ENCODE results near the gene FGF4. TPM values are rescaled to one million over a fixed set of nuclear protein-coding genes. Genes with fewer than 3 reads are reported as not detected.

Gene FGF4
- total RNA-seq, 1 experiment from 2014 or later: not detected

- ChIA-PET POLR2A (ENCODE audit: low non-redundant PET) (no interaction called here), CTCF (no interaction called here)
- Histone ChIP-seq H3K27ac (ENCODE audit: low read depth, low read length, poor library complexity, severe bottlenecking) (no peak overlapping the region), H3K4me1 (ENCODE audit: insufficient read depth, low read length, poor library complexity, severe bottlenecking) (no peaks in the 10 kb centered on the region), H3K9me3 (ENCODE audit: low read depth, low read length, poor library complexity, severe bottlenecking) (no peaks in the 10 kb centered on the region), H3K4me3 (ENCODE audit: low read depth, low read length, poor library complexity, severe bottlenecking) (no peak overlapping the region), H3K27me3 (replicated peaks; ENCODE audit: insufficient read depth, low read depth, low read length, poor library complexity) (no peaks in the 10 kb centered on the region), H3K36me3 (ENCODE audit: insufficient read depth, low read length, poor library complexity, severe bottlenecking) (no peaks in the 10 kb centered on the region)
- no peak for DNase-seq (ENCODE audit: low spot score)
- TF ChIP-seq CTCF (conservative IDR thresholded peaks at IDR 0.05; ENCODE audit: low read depth, low read length): no peak
- TF ChIP-seq EZH2 (IDR thresholded peaks at IDR 0.05; ENCODE audit: borderline replicate concordance, low read depth, low read length, poor library complexity, severe bottlenecking): no peak
- BruUV-seq (replicated peaks): no TSS peak
- intact Hi-C loops (cut with micrococcal nuclease; ENCODE audit: unreplicated experiment): no loop called here
These were observed 24.0 kb upstream of the FGF4 start for GRCh38 chr11:69799097-69799496.

- Histone ChIP-seq H3K27ac (ENCODE audit: low read depth, low read length, poor library complexity, severe bottlenecking) (no peak overlapping the region), H3K36me3 (ENCODE audit: insufficient read depth, low read length, poor library complexity, severe bottlenecking) (no peaks in the 10 kb centered on the region), H3K9me3 (ENCODE audit: low read depth, low read length, poor library complexity, severe bottlenecking) (no peaks in the 10 kb centered on the region), H3K4me3 (ENCODE audit: low read depth, low read length, poor library complexity, severe bottlenecking) (no peak overlapping the region), H3K27me3 (replicated peaks; ENCODE audit: insufficient read depth, low read depth, low read length, poor library complexity) (no peaks in the 10 kb centered on the region), H3K4me1 (ENCODE audit: insufficient read depth, low read length, poor library complexity, severe bottlenecking) (no peaks in the 10 kb centered on the region)
- intact Hi-C loops (cut with micrococcal nuclease; ENCODE audit: unreplicated experiment): no loop called here
- no peak for DNase-seq (ENCODE audit: low spot score)
- ChIA-PET POLR2A (ENCODE audit: low non-redundant PET) (no interaction called here), CTCF (no interaction called here)
- no peak for TF ChIP-seq EZH2 (IDR thresholded peaks at IDR 0.05; ENCODE audit: borderline replicate concordance, low read depth, low read length, poor library complexity, severe bottlenecking)
- TF ChIP-seq CTCF (conservative IDR thresholded peaks at IDR 0.05; ENCODE audit: low read depth, low read length): no peak
- no TSS peak for BruUV-seq (replicated peaks)
These were observed 22.8 kb upstream of the FGF4 start for GRCh38 chr11:69797737-69798528.

- no peak for TF ChIP-seq EZH2 (IDR thresholded peaks at IDR 0.05; ENCODE audit: borderline replicate concordance, low read depth, low read length, poor library complexity, severe bottlenecking)
- no peak for TF ChIP-seq CTCF (conservative IDR thresholded peaks at IDR 0.05; ENCODE audit: low read depth, low read length)
- no TSS peak for BruUV-seq (replicated peaks)
These were observed 22.0 kb upstream of the FGF4 start for GRCh38 chr11:69797156-69797555.

More at GRCh38 chr11:69797156-69797555, 22.0 kb upstream of the FGF4 start:
- Histone ChIP-seq H3K4me3 (ENCODE audit: low read depth, low read length, poor library complexity, severe bottlenecking) (no peak overlapping the region), H3K36me3 (ENCODE audit: insufficient read depth, low read length, poor library complexity, severe bottlenecking) (no peaks in the 10 kb centered on the region), H3K27ac (ENCODE audit: low read depth, low read length, poor library complexity, severe bottlenecking) (no peak overlapping the region), H3K9me3 (ENCODE audit: low read depth, low read length, poor library complexity, severe bottlenecking) (no peaks in the 10 kb centered on the region), H3K27me3 (replicated peaks; ENCODE audit: insufficient read depth, low read depth, low read length, poor library complexity) (no peaks in the 10 kb centered on the region), H3K4me1 (ENCODE audit: insufficient read depth, low read length, poor library complexity, severe bottlenecking) (no peaks in the 10 kb centered on the region)
- CTCF ChIA-PET: no interaction called here
- DNase-seq (ENCODE audit: low spot score): no peak
- POLR2A ChIA-PET (ENCODE audit: low non-redundant PET): no interaction called here
- intact Hi-C loops (cut with micrococcal nuclease; ENCODE audit: unreplicated experiment): no loop called here
